Panc1 (cell line): Measurements from ENCODE around the gene IL24. TPM values are rescaled to one million over a fixed set of nuclear protein-coding genes. Genes with fewer than 3 reads are reported as not detected.

ENCODE experiments used
- ATAC-seq: fragments of 200-7000 bp; cut with Tn5 transposase; 2 replicates; pipeline ENCODE4 v1.9.1; 2020; ENCODE audit warnings: mild to moderate bottlenecking, moderate library complexity
- BruUV-seq: library from RNA; stranded (reverse); fragments of 400-500 nt; replicated peaks from 2 replicates; lab custom pipeline; 2021; lab: Mats Ljungman, UMichigan
- CTCF ChIA-PET: fragments of 300-600 bp; sonication (Branson Sonifier 250); formaldehyde crosslinking; loops from one replicate; lab custom pipeline; 2022; ENCODE audit warnings: antibody characterized with exemption; lab: Charles Lee
- POLR2A ChIA-PET: fragments of 300-600 bp; sonication (Branson Sonifier 250); formaldehyde crosslinking; loops from one replicate; lab custom pipeline; 2022; ENCODE audit warnings: antibody characterized with exemption; lab: Charles Lee
- DNase-seq: peaks from one replicate; pipeline ENCODE4 v3.0.0-alpha.2; 2010; ENCODE audit warnings: low read depth, low spot score
- H3K27ac ChIP-seq: 2 replicates; pipeline ENCODE4 v1.5.1; 2011; ENCODE audit warnings: mild to moderate bottlenecking, low read length, inconsistent platforms
- H3K27me3 ChIP-seq: fragments of 200-500 bp; sonication (Bioruptor generic); 2 replicates; pipeline ENCODE4 v1.6.0; 2014; ENCODE audit warnings: low read length, inconsistent platforms; ENCODE audit not compliant: control insufficient read depth, insufficient read depth
- H3K36me3 ChIP-seq: fragments of 200-500 bp; sonication (Bioruptor generic); 2 replicates; pipeline ENCODE4 v1.5.1; 2014; ENCODE audit warnings: inconsistent platforms, mild to moderate bottlenecking, low read length, moderate library complexity; ENCODE audit not compliant: control insufficient read depth, insufficient read depth
- H3K4me1 ChIP-seq: 2 replicates; pipeline ENCODE4 v1.5.1; 2011; ENCODE audit warnings: inconsistent platforms, mild to moderate bottlenecking, low read length, moderate library complexity; ENCODE audit not compliant: control insufficient read depth, insufficient read depth
- H3K4me3 ChIP-seq, 2 experiments: 2 replicates each; pipeline ENCODE4 v1.5.1; 2011 to 2012; ENCODE audit warnings: low read depth in 2 of 2, low read length in 2 of 2, mild to moderate bottlenecking in 2 of 2, inconsistent platforms in 1 of 2, moderate library complexity in 1 of 2
- H3K9me3 ChIP-seq: fragments of 200-500 bp; sonication (Bioruptor generic); 2 replicates; pipeline ENCODE4 v1.5.1; 2014; ENCODE audit warnings: low read depth, mild to moderate bottlenecking, inconsistent platforms, low read length, moderate library complexity; ENCODE audit not compliant: control insufficient read depth, insufficient read depth
- POLR2AphosphoS5 ChIP-seq: IDR thresholded peaks from 2 replicates; pipeline ENCODE4 v1.6.1; 2012; ENCODE audit warnings: mild to moderate bottlenecking, low read depth, low read length, moderate library complexity
- REST ChIP-seq, 2 experiments: IDR thresholded peaks; 2 replicates each; pipeline ENCODE4 v1.6.1; 2011 to 2012; ENCODE audit warnings: low read depth in 2 of 2, control low read depth in 1 of 2, low read length in 1 of 2, mild to moderate bottlenecking in 1 of 2, moderate library complexity in 1 of 2; ENCODE audit not compliant: insufficient read depth in 1 of 2
- SIN3A ChIP-seq: IDR thresholded peaks from 2 replicates; pipeline ENCODE4 v1.6.1; 2012; ENCODE audit warnings: low read depth, mild to moderate bottlenecking, low read length, moderate library complexity, borderline replicate concordance; ENCODE audit not compliant: insufficient read depth
- TCF7L2 ChIP-seq: IDR thresholded peaks from 2 replicates; pipeline ENCODE4 v1.6.1; 2011; ENCODE audit warnings: mild to moderate bottlenecking, low read depth, low read length, inconsistent platforms
- in situ Hi-C: cut with HindIII; loops from 2 replicates; pipeline ENCODE4 v1.10.0; 2016; ENCODE audit warnings: low sequenced_read_pairs, low pct_unique_long_range_greater_than_20kb
- intact Hi-C: fragments of 100-400 bp; cut with micrococcal nuclease; formaldehyde crosslinking; loops from one replicate; pipeline ENCODE4 v1.10.0; 2022; ENCODE audit not compliant: unreplicated experiment
- total RNA-seq: library from RNA; stranded (reverse); gene quantifications from one replicate; pipeline ENCODE4 v1.2.1, GENCODE V29; 2021; ENCODE audit not compliant: unreplicated experiment
- TF ChIP-seq, protein P1 (sequence below): fragments of 450-650 bp; IDR thresholded peaks from 2 replicates; pipeline ENCODE4 v1.5.1; 2017; ENCODE audit warnings: mild to moderate bottlenecking

The IL24 gene
- total RNA-seq, 1 experiment from 2014 or later: not detected

DNA sequence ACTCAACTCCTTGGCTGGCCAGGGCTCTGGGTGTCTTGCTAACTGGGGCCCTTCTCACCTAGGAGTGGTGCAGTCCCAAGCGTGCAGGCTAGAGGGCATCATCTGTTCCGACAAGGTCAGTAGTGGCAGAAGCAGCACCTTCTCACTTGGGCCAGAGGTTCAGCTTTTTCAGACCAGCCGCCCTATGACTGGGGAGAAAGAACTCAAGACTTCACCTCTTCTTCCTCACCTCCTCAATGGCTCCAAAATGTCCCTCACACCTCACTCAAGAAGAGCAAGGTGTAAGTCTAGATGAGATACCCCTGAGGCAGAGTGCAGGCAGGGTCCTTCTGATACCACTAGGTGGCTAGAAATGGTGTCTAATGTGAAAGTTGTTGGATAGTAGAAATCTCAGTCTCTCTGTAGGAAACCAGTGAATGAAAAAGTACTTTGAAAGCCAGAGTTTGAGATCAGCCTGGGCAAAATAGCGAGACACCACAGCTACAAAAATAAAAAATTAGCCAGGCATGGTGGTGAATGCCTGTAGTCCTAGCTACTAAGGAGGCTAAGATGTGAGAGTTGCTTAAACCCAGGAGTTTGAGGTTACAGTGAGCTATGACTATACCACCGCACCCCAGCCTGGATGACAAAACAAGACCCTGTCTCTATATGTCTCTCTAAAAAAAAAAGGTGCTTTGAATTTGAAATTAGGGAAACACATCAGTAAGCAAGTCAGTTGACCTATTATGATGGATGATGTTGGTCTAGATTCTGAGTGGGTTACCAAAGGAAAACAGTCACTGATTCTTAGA lies 40.4 kb upstream of the IL24 start:
- BruUV-seq: no TSS peak
- peak; percentile 76 for ATAC-seq

DNA sequence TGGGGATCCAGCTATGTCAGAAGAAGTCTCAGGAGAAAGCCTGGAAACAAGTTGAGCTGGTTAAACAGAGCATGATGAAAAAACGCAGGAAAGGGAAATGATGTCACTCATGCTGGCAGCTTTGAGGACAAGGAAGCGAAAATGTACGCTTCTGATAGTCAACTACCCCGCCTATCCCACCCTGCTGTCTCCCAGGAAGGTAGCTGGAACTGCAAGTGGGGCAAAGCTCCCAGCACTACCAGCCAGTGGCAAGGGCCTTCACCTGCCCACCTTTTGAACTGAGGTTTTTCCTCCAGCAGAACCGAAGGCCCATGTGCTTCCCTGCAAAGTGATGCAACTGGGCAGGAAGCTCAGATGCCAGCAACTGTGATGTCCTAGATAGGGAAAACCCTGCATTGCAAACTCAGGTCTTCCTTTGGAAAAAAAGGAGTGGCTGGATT lies 38.1 kb upstream of the IL24 start:
- no TSS peak for BruUV-seq
- POLR2A ChIA-PET: no interaction called here
- Histone ChIP-seq H3K27me3 (peaks cover 14% of the 10 kb centered on the region), H3K4me3 (peak overlapping the region in 1 of 2 experiments; percentile 15; a peak in 1 of 4 replicates), H3K36me3 (no peaks in the 10 kb centered on the region), H3K4me1 (no peaks in the 10 kb centered on the region), H3K27ac (no peak overlapping the region), H3K9me3 (no peaks in the 10 kb centered on the region)
- ATAC-seq (no peak), DNase-seq (no peak)
- TF ChIP-seq, protein P1, sequence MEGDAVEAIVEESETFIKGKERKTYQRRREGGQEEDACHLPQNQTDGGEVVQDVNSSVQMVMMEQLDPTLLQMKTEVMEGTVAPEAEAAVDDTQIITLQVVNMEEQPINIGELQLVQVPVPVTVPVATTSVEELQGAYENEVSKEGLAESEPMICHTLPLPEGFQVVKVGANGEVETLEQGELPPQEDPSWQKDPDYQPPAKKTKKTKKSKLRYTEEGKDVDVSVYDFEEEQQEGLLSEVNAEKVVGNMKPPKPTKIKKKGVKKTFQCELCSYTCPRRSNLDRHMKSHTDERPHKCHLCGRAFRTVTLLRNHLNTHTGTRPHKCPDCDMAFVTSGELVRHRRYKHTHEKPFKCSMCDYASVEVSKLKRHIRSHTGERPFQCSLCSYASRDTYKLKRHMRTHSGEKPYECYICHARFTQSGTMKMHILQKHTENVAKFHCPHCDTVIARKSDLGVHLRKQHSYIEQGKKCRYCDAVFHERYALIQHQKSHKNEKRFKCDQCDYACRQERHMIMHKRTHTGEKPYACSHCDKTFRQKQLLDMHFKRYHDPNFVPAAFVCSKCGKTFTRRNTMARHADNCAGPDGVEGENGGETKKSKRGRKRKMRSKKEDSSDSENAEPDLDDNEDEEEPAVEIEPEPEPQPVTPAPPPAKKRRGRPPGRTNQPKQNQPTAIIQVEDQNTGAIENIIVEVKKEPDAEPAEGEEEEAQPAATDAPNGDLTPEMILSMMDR: no peak
- TF ChIP-seq REST (IDR thresholded peaks at IDR 0.05; ENCODE audit: insufficient read depth in 1 of 2, low read depth in 2 of 2, low read length in 1 of 2): no peak
- no peak for TF ChIP-seq SIN3A
- TF ChIP-seq TCF7L2: no peak
- no peak for TF ChIP-seq POLR2AphosphoS5
- intact Hi-C loops: loop anchor here (10.0 kb wide), 1 partner anchor 1104 kb away; the partner anchor contains the start of gene NUCKS1
- in situ Hi-C loops: no loop called here
- CTCF ChIA-PET: no interaction called here

More for the DNA sequence above, 40.4 kb upstream of the IL24 start:
- Histone ChIP-seq H3K4me3 (no peak overlapping the region), H3K36me3 (no peaks in the 10 kb centered on the region), H3K4me1 (no peaks in the 10 kb centered on the region), H3K27me3 (peaks cover 5% of the 10 kb centered on the region), H3K9me3 (no peaks in the 10 kb centered on the region), H3K27ac (no peak overlapping the region)
- ChIA-PET POLR2A (no interaction called here), CTCF (no interaction called here)
- TF ChIP-seq TCF7L2: no peak
- TF ChIP-seq SIN3A: no peak
- TF ChIP-seq, protein P1: peak; percentile 38
- intact Hi-C loops: loop anchor here (10.0 kb wide), 1 partner anchor 1102 kb away; the partner anchor contains the start of gene NUCKS1
- in situ Hi-C loops: no loop called here
- no peak for DNase-seq
